Measurements from ENCODE around the gene CBX4. TPM values are rescaled to one million over a fixed set of nuclear protein-coding genes. Genes with fewer than 3 reads are reported as not detected.

The CBX4 gene
- total RNA-seq = 10 to 100 TPM; 50.3 to 57.2 TPM

GRCh38 chr17:79839356-79840268, at the start of gene CBX4:
CBX4 (minus strand) TSS chr17:79839440; CDS start chr17:79839251, 189 bp downstream.
- peaks cover 30% of the 10 kb centered on the region for H3K27me3 Mint-ChIP-seq (ENCODE audit: low read depth)
- H3K27ac Mint-ChIP-seq = peak within 1 kb of the TSS; percentile 99
- ChIA-PET CTCF (interaction anchor here (0.6 to 7.0 kb wide), 19 partner anchors 9 to 154 kb away, joined by 3 to 94 read pairs (median 7); partner anchors contain the start of genes CBX2 and CBX8), POLR2A (interaction anchor here (0.5 to 2.9 kb wide), 17 partner anchors 9 to 1839 kb away, joined by 3 to 19 read pairs (median 4); partner anchors contain the start of gene CBX8)
- ATAC-seq (peak; percentile 73), DNase-seq (peak; percentile 94)
- H3K4me3 Mint-ChIP-seq = peak within 1 kb of the TSS; percentile 97
- peaks cover 49% of the 10 kb centered on the region for H3K4me1 Mint-ChIP-seq (ENCODE audit: low read depth)
- H3K9me3 Mint-ChIP-seq (ENCODE audit: insufficient read depth) = no peaks in the 10 kb centered on the region
- peaks cover 29% of the 10 kb centered on the region for H3K36me3 Mint-ChIP-seq (ENCODE audit: low read depth)

- H3K36me3 Mint-ChIP-seq (ENCODE audit: low read depth) = no peaks in the 10 kb centered on the region
- DNase-seq = no peak
- H3K27ac Mint-ChIP-seq = no peak overlapping the region
- ChIA-PET POLR2A (no interaction called here), CTCF (no interaction called here)
- no peaks in the 10 kb centered on the region for H3K9me3 Mint-ChIP-seq (ENCODE audit: insufficient read depth)
- ATAC-seq = no peak
- H3K27me3 Mint-ChIP-seq (ENCODE audit: low read depth) = peaks cover 21% of the 10 kb centered on the region
- no peaks in the 10 kb centered on the region for H3K4me1 Mint-ChIP-seq (ENCODE audit: low read depth)
- H3K4me3 Mint-ChIP-seq = no peak overlapping the region
Measured at GRCh38 chr17:79888009-79888540, 48.8 kb upstream of the CBX4 start.

DNA sequence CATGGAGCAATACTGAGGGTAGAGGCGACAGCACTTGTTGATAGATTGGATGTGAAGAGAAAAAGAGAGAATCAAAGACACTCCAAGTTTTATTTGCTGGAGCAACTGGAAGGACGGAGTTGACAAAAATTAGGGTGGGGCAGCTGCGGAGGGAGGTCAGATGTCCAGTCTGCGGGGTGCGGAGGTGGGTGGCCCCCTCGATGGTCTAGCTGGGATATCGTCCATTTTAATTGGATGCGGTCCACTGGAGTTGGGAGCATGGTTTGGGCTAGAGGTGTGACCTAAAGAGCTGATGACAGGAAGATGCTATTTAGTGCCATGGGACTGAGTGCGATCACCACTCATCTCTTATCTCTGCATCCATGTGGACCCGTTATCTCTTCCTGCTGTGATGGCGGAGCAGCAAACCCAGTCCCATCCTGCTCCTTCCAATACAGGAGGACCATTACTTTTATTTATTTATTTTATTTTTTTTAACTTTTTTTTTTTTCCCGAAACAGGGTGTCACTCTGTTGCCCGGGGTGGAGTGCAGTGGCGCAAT, 48.3 kb upstream of the CBX4 start:
- Mint-ChIP-seq H3K4me3 (no peak overlapping the region), H3K4me1 (ENCODE audit: low read depth) (no peaks in the 10 kb centered on the region)
- CTCF ChIA-PET = no interaction called here

GRCh38 chr17:79883202-79883601, 44.0 kb upstream of the CBX4 start:
- Mint-ChIP-seq H3K4me3 (no peak overlapping the region), H3K27me3 (ENCODE audit: low read depth) (peaks cover 31% of the 10 kb centered on the region), H3K27ac (no peak overlapping the region), H3K9me3 (ENCODE audit: insufficient read depth) (no peaks in the 10 kb centered on the region), H3K36me3 (ENCODE audit: low read depth) (no peaks in the 10 kb centered on the region), H3K4me1 (ENCODE audit: low read depth) (no peaks in the 10 kb centered on the region)
- DNase-seq (no peak), ATAC-seq (no peak)
- ChIA-PET POLR2A (no interaction called here), CTCF (interaction anchor here (1.1 kb wide), 1 partner anchor 32 kb away, joined by 3 read pairs; no protein-coding TSS in a partner anchor)

More for the DNA sequence above, 48.3 kb upstream of the CBX4 start:
- no peaks in the 10 kb centered on the region for H3K36me3 Mint-ChIP-seq (ENCODE audit: low read depth)
- DNase-seq = no peak
- no peak for ATAC-seq
- H3K9me3 Mint-ChIP-seq (ENCODE audit: insufficient read depth) = no peaks in the 10 kb centered on the region
- no peak overlapping the region for H3K27ac Mint-ChIP-seq
- POLR2A ChIA-PET = no interaction called here
- peaks cover 24% of the 10 kb centered on the region for H3K27me3 Mint-ChIP-seq (ENCODE audit: low read depth)

- ATAC-seq (no peak), DNase-seq (no peak)
- POLR2A ChIA-PET = no interaction called here
- no peak overlapping the region for H3K27ac Mint-ChIP-seq
- H3K27me3 Mint-ChIP-seq (ENCODE audit: low read depth) = peaks cover 23% of the 10 kb centered on the region
- no peak overlapping the region for H3K4me3 Mint-ChIP-seq
- no peaks in the 10 kb centered on the region for H3K9me3 Mint-ChIP-seq (ENCODE audit: insufficient read depth)
- CTCF ChIA-PET = interaction anchor here (1.2 kb wide), 1 partner anchor 92 kb away, joined by 4 read pairs; no protein-coding TSS in a partner anchor
- H3K36me3 Mint-ChIP-seq (ENCODE audit: low read depth) = no peaks in the 10 kb centered on the region
- H3K4me1 Mint-ChIP-seq (ENCODE audit: low read depth) = peaks cover 4% of the 10 kb centered on the region
Measured at GRCh38 chr17:79878329-79878947, 39.2 kb upstream of the CBX4 start.

- ATAC-seq (no peak), DNase-seq (no peak)
- CTCF ChIA-PET = no interaction called here
- H3K4me3 Mint-ChIP-seq = no peak overlapping the region
- H3K27me3 Mint-ChIP-seq (ENCODE audit: low read depth) = peaks cover 17% of the 10 kb centered on the region
- H3K27ac Mint-ChIP-seq = no peak overlapping the region
- no peaks in the 10 kb centered on the region for H3K36me3 Mint-ChIP-seq (ENCODE audit: low read depth)
- H3K9me3 Mint-ChIP-seq (ENCODE audit: insufficient read depth) = no peaks in the 10 kb centered on the region
- peaks cover 9% of the 10 kb centered on the region for H3K4me1 Mint-ChIP-seq (ENCODE audit: low read depth)
- POLR2A ChIA-PET = no interaction called here
Measured at GRCh38 chr17:79877041-79877440, 37.8 kb upstream of the CBX4 start.

- POLR2A ChIA-PET = no interaction called here
- Mint-ChIP-seq H3K4me3 (no peak overlapping the region), H3K27ac (no peak overlapping the region), H3K27me3 (ENCODE audit: low read depth) (peaks cover 11% of the 10 kb centered on the region), H3K9me3 (ENCODE audit: insufficient read depth) (no peaks in the 10 kb centered on the region), H3K4me1 (ENCODE audit: low read depth) (peaks cover 9% of the 10 kb centered on the region), H3K36me3 (ENCODE audit: low read depth) (no peaks in the 10 kb centered on the region)
- CTCF ChIA-PET = interaction anchor here (1.0 to 1.5 kb wide), 3 partner anchors 25 to 48 kb away, joined by 4 to 5 read pairs (median 5); no protein-coding TSS in a partner anchor
- DNase-seq = no peak
- ATAC-seq = no peak
Measured at GRCh38 chr17:79875511-79875910, 36.3 kb upstream of the CBX4 start.

DNA sequence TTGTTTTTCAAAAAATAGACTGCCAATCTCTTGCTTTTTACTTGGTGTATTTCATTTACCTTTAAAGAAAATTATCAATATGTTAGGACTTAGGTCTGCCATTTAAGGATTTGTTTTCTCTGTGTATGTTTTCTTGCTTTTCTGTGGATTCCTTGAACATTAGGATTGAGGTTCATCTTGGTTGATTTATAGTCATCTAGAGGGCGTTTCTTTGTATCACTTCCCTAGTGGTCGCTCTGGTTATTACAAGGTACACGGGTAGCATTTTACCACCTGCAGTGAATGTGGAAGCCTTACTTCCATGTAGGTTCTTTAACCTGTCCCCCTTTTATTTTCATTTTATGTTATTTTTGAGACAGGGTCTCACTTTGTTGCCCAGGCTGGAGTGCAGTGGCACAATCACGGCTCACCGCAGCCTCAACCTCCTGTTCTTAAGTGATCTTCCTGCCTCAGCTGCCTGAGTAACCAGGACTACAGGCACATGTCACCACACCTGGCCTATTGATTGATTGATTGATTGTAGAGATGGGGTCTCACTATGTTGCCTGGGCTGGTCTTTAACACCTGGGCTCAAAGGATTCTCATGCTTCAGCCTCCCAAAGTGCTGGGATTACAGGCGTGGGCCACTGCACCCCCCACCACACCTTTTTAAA, 35.2 kb upstream of the CBX4 start:
- peak; percentile 53 for DNase-seq
- no peak overlapping the region for H3K27ac Mint-ChIP-seq

GRCh38 chr17:79873583-79873982, 34.3 kb upstream of the CBX4 start:
- Mint-ChIP-seq H3K9me3 (ENCODE audit: insufficient read depth) (no peaks in the 10 kb centered on the region), H3K27ac (no peak overlapping the region), H3K27me3 (ENCODE audit: low read depth) (peaks cover 7% of the 10 kb centered on the region), H3K4me3 (no peak overlapping the region), H3K4me1 (ENCODE audit: low read depth) (peaks cover 9% of the 10 kb centered on the region), H3K36me3 (ENCODE audit: low read depth) (no peaks in the 10 kb centered on the region)
- no peak for DNase-seq
- POLR2A ChIA-PET = interaction anchor here (1.2 kb wide), 1 partner anchor 131 kb away, joined by 3 read pairs; no protein-coding TSS in a partner anchor
- ATAC-seq = no peak
- CTCF ChIA-PET = interaction anchor here (1.0 to 1.3 kb wide), 3 partner anchors 9 to 29 kb away, joined by 3 to 4 read pairs (median 4); no protein-coding TSS in a partner anchor

More for the DNA sequence above, 35.2 kb upstream of the CBX4 start:
- Mint-ChIP-seq H3K36me3 (ENCODE audit: low read depth) (no peaks in the 10 kb centered on the region), H3K4me1 (ENCODE audit: low read depth) (peaks cover 9% of the 10 kb centered on the region), H3K9me3 (ENCODE audit: insufficient read depth) (no peaks in the 10 kb centered on the region), H3K27me3 (ENCODE audit: low read depth) (peaks cover 7% of the 10 kb centered on the region), H3K4me3 (no peak overlapping the region)
- ChIA-PET POLR2A (no interaction called here), CTCF (interaction anchor here (1.0 to 1.5 kb wide), 4 partner anchors 16 to 49 kb away, joined by 3 to 5 read pairs (median 4); no protein-coding TSS in a partner anchor)
- ATAC-seq = peak; percentile 76

GRCh38 chr17:79872762-79873161, 33.5 kb upstream of the CBX4 start:
- H3K9me3 Mint-ChIP-seq (ENCODE audit: insufficient read depth) = no peaks in the 10 kb centered on the region
- DNase-seq (peak; percentile 27), ATAC-seq (peak; percentile 51)
- ChIA-PET CTCF (interaction anchor here (1.0 to 1.7 kb wide), 4 partner anchors 8 to 98 kb away, joined by 3 to 5 read pairs (median 4); no protein-coding TSS in a partner anchor), POLR2A (interaction anchor here (1.2 kb wide), 1 partner anchor 132 kb away, joined by 3 read pairs; no protein-coding TSS in a partner anchor)
- H3K4me3 Mint-ChIP-seq = no peak overlapping the region
- peaks cover 9% of the 10 kb centered on the region for H3K4me1 Mint-ChIP-seq (ENCODE audit: low read depth)
- H3K27me3 Mint-ChIP-seq (ENCODE audit: low read depth) = peaks cover 6% of the 10 kb centered on the region
- H3K36me3 Mint-ChIP-seq (ENCODE audit: low read depth) = no peaks in the 10 kb centered on the region
- H3K27ac Mint-ChIP-seq = peak overlapping the region; percentile 24

- Mint-ChIP-seq H3K27ac (no peak overlapping the region), H3K4me3 (no peak overlapping the region), H3K9me3 (ENCODE audit: insufficient read depth) (no peaks in the 10 kb centered on the region), H3K4me1 (ENCODE audit: low read depth) (peaks cover 13% of the 10 kb centered on the region), H3K36me3 (ENCODE audit: low read depth) (no peaks in the 10 kb centered on the region), H3K27me3 (ENCODE audit: low read depth) (peaks cover 5% of the 10 kb centered on the region)
- DNase-seq (no peak), ATAC-seq (no peak)
- ChIA-PET CTCF (no interaction called here), POLR2A (no interaction called here)
Measured at GRCh38 chr17:79871131-79871530, 31.9 kb upstream of the CBX4 start.
